ENCODE data around the gene CLN6.
"Not testable (repeated sequence)": the region's sequence is repeated elsewhere in the genome, so short reads cannot be mapped to it uniquely, and the experiment has no call there.

Gene CLN6

DNA sequence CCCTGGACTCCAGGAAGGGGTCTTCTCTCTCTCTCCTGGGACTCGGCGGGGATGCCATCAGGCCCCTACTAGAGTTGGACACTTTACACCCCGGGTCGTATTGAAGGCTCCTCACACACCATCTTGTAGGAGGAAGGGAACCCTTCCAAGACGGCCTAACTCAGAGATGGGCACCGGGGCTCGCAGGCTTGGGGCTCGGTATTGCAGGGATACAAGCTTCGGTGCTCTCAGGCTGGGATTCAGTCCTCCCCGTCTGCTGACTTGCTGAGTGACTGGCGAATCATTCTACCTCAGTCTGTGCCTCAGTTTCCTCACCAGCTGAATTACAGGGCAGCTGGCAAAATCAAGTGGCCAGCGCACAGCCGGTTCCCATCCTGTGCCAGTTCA lies 24.0 kb downstream of the CLN6 start:
- no peak for DNase-seq

DNA sequence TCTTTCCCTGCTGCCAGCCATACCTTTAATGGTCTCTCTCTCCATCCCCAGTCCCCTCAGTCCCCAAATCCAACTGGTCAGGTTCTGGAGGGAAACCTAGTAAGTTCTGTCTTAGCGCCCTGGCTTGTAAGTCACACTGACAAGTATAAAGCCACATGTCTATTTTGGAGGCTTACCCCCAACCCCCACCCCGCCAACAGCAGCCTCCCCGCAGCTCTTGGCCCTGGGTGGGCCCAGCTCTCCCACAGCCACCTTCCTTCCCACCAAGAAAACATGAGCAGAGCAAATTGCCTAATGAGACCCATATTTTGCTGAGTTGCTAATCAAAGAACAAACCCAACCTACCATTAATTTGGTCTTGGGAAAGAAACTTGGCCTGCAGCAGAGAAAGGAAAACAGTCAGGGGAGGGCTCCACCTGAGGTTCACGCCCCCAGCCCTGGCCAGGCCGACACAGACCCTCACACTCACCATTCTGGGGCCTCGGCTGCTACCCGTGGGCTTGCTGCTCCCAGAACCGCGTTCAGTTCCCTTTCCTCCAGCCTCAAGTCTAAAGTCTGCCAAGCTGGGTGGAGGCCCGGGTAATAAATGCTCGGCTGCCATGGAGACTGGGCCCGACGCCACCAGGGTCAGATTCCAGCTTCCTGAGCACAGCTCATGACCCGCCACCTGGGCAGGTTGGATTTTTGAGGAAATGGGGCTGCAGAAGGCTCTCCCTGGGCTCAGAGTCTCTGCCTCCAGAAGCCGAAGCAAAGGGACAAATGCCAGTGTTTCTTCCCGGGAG lies 24.6 kb downstream of the CLN6 start, which contains the start of gene CALML4:
CALML4 (minus strand) TSS at position 557 of the 782 bp plus-strand sequence; CDS start at position 472, 85 bp downstream.
- DNase-seq, result no peak

DNA sequence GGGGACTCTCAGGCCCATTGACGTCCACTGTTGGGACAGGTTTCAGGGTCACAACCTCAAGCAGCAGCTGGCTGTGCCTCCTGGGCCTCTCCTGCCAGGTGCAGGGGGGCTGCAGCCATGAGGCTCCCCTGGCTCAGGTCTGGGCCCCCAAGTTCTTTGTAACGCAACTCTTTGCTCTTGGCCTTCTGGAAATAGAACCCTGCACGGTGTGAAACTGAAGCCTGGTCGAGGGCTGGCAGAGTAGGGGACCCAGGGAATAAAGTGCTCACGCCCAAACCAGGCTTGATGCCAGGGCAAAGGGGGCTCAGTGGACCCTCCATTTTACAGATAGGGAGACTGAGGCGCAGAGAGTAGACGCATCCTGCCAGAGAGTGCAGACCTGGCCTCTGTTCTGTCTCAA lies 25.2 kb downstream of the CLN6 start:
- DNase-seq, result no peak

DNA sequence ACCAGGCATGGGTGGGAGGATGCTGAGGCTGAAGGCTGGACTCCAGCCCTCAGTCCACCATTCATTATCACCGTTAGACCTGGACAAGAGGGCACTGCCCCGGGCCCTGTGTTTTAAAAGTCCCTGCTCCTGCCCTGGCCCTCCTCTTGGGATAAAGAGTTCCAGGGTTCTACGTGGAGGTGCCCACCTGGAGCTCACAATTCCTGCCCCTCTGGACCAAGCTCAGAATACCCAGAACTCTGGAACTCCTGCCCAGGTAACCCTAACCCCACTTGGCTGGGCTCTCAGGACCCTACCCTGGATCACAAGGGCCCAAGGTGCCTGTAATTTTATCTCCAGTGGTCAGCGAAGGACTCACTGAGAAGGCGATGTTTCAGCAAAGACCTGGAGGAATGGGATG lies 25.6 kb downstream of the CLN6 start:
- DNase-seq, result no peak

DNA sequence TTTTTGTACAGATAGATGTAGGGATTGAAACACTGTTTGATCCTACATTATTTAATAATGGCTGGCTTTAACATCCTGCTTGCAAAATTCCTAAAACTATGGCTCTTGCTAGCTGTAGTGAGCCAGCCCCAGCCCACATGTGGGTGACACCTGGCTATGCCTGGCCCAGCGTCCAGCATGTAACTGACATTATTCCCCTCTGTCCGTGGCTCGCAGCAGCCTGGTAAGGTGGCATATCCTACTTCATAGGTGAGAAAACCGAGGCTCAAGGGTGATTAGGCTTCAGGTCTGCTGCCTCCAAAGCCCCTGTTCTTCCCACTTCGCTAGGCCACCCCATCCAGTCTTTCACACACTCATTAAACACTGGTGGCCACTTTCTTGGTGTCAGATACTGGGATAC lies 26.0 kb downstream of the CLN6 start:
- no peak for DNase-seq

DNA sequence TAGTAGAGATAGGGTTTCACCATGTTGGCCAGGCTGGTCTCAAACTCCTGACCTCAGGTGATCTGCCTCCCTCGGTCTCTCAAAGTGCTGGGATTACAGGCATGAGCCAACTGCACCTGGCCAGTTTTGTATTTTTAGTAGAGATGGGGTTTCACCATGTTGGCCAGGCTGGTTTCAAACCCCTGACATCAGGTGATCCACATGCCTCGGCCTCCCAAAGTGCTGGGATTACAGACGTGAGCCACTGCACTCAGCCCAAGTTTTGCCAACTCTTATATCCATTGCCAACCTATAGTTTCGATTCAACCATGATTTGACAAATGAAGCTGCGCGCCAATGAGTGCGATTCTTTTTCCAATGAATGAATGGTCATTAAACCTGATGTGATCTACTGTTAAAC lies 26.5 kb downstream of the CLN6 start:
- DNase-seq, result not testable (repeated sequence)

DNA sequence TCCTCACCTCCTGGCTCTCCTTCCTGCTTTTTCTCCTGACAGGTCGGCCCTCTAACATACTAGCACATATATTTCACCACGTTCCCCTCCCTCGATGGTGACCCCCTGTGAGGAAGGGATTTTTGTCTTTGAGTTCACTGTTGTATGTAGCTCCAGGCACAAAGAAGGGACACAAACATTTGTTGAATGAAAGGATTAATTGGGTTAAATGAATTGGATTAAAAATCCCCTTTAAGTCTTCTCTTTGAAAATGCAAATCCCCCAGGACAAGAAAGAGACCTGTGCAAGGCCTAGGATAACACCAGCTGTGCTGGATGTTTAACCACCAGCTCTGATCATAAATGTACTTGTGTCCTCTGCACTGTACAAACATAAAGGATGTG lies 27.7 kb downstream of the CLN6 start:
- no peak for DNase-seq

DNA sequence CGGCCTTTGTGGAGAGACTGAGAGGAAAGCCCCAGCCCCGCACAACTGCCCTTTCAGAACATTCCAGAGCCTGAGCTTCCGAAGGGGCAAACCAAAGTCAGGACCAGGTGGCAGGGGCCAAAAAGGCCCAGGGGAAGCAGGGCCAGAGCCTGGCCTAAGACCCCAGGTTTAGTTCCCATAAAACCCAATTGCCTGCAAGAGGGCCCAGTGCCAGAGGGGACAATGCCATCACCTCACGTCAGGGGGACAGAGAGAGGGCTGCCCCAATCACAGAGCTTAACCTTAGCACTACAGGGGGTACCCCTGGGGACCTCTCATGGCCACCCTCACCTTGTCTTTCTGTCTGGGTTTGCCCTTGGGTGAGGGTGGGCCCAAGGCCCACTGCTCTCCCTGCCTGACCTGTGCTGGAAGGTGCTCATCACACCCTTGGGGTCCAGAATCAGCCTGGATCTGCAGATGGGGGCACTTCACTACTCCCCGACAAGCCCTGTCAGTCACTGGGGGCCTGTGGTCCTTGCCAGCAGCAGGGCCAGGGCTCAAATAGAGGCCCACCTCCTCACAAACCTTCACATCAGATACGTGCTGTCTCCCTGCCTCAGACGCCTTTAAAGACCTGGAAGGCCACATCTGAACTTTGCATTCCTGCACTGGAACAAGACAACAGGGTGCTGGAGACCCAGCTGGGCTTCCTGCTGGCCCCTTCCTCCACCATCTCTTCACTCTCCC lies 28.2 kb downstream of the CLN6 start:
- DNase-seq, result no peak

DNA sequence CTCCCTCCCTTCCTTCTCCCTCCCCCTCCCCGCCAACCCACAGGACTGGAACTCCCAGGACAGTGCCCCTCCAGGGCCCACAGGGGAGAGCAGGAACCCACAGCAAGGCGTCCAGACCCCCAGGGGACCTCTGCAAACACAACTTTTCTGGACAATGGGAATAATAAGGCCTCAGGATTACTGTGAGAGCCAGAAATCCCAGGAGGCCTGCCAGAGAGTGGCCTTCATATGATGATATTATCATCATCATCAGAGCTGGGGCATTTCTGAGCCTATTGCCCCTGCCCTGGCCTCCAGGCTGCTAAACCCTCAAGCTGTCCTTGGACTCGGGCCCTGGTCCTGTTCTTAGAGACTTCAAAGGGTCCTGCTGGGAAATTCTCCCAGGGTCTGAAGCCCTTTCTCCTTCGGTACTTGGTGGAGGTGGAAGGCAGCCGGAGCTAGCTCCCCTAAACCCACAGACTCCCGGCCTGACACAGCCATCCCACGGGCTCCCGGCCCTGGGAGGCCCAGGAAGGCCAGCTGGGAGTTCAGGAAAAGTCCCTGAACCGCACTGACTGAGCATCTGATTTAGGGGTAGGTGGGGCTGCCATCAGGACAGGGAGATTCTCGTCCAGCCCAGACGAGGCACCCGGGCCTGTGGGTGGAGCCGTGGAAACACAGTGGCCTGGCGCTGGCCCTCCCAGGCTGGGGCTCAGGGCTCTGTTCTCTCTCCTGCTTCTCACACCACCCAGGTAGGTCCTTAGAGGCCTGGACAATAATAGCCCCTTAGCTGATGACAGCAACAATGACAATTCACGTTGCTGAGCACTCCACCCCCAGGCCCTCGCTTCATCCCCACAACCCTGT lies 29.3 kb downstream of the CLN6 start:
- DNase-seq, result no peak

DNA sequence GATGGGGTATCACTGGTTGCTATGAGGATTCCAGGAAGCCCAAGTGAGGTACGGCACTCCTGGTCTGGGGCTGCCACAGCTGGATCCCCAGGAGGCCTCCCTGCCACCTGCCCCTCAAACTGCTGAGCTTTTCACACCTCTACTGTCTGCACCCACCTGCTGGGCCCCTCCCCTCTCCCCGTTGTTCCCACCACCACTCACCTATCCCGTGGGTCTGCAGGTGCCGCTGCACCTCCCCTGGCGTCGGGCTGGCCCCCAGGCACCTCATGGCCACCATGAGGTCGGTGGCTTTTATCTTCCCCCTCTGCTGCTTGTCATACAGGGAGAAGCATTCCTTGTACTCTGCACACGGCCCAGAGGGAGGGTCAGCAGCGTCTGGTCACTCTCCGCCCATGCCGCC lies 30.2 kb downstream of the CLN6 start:
- no peak for DNase-seq

DNA sequence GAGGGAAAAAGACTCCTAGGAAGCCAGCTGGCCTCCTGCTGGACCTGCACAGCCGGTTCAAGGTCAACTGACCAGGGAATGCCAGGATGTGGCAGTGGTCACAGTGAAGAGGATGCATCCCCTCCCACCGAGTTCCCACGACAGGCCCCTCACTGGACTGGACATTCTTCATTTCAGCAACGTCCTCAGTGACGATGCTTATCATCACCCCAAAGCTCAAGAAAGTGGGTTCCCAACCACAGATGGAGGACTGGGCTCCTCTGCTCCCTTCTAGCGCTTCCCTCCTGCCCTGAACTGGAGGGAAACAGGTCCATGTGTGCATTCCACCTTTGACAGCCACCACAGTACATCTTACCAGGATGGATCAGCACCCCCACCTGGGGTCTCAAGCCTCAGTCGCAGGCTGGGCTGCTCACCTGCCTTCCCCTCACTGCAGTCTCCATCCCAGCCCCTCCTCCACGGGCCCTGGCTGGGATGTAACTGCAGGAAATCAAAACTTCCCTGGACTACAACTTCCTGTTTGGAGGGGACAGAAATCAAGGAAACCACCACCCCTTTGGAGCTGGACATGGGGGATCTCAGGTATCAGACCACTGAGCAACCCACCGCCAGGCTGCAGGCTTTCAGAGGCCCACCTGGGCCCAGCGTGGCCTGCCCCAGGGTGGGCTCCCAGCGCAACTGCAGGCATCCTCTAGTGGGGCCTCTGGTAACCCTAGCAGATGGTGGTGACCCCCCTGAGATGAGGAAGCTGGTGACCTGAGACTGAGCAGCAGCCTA lies 31.7 kb downstream of the CLN6 start:
- no peak for DNase-seq

DNA sequence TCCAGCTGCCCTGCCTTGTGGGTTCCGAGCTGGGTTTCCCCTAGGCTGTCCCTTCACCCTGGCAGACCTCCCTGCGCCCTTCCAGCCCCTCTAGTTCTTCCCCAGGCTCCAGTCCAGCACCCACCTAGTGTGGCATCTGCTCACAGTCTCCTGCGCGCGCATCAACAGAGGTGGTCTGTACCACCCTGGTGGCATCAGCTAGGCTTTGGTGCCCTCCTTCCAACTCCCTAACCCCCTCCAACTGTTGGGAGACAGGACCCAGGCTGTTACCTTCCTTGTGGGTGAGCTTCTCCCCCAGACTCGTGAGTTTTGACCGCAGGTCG lies 32.4 kb downstream of the CLN6 start:
- no peak for DNase-seq

DNA sequence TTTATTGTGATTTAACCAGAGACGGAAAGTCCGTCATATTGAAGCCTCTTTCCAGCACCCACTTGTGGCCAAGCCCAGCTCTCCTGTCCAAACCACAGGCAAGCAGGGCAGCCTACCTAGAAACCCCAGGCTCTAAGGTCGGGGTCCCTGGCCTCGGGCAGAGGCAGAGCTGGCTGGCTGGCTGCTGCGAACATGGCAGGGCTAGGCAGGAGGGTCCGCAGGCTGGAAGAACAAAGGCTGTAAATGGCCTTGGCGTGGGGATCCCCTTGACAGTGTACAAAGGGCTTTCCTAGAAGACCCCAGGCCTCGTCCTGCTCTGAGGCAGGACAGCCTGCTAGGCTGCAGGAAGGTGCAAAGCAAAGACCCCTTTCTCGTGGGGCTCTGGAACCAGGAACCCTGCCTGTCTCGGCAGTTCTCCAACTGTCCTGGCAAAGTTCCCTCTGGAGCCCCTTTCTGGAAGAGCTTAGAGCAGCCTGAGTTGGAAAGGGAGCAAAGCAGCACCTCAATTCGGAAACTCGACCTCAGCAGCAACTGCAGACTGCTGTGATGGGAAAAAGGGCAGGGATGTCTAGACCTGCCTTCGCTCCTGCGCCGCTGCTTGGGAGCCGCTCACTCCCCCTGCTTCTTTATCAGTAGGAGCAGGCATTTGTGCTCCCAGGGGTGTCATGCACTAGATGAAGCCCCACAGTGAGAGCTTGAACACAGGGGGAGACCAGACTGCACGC lies 32.9 kb downstream of the CLN6 start:
- DNase-seq, result no peak

DNA sequence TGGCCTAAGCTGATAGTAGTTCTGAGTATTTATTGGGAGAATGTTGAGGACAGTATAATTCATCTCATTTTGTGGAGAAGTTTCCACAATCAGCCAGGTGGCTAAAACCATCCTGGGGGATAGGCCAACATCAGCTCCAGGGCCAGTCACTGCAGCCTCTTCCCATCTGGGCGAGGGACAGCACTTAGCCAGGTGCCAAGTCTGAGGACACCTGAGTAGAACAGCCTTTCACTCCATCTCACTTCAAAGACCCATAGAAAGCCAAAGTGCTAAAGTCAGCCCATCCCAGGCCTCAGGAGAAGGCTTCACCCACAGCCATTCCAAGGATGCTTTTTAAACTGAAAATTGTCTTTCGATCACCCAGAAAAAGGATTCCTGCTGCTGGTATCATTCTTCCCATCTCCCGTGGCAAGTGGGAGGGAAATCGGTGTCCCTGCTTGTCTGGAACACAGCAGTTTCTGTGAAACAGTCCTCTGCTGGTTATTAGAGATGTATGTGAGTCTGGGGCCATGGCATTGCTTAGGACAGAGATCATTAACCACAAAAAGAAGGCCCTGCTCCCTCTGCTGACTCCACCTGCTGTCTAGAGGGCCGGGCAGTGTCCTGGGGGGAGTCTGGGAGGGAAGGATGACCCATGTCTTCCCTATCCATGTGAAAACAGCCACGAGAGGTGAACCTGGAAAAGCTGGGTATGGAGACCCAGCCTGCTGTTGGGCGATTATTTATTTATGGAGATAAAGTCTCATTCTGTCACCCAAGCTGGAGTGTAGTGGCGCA lies 34.0 kb downstream of the CLN6 start:
- no peak for DNase-seq

DNA sequence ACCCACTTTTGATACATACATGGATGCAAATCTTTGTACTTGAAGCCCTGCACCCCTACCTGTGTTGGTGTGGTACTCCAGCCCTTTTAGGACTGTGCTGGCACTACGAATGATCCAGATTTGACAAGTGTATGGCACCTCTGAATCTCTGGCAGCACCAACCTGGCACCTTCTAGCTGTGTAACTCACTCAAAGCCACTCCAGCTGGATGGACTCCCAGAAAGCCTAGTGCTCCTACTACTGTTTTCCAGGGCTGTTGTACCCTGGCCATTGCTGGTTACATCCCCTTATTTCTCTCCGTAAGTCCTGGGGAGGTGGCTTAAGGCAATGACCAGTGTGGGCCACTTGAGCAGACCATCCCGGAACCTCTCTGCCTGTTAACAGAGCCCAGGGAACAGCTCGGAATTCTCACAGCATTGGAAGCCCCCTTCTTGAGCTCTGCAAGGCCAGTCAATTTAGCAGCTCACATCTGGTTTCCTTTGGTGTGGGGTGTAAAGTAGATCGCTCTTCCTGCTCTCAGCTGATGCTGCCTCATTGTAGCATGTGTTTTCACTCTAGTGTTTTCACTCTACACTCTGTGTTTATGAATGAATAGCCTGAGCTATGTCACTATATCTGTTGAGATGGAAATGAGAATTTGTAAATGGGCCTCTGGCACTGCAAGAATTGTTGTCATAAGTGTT lies 36.6 kb downstream of the CLN6 start:
- no peak for DNase-seq

DNA sequence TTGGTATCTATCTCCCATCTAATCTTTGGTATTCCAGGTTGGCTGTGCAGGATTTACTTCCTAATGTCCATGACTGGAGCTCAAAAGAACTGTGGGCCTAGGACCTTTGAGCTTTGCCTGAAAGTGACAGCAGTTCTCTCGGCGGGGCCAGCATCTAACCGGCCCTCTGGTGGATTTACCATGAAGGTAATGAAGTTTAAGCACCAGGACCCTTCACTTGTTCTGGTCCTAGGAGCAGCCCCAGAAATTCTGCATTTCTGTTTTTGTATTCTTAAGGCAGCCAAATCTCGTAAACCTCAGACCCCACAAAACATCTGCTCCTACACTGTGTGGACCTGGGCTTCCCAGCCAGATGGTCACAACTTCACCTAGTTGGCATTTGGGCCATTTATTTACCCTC lies 37.4 kb downstream of the CLN6 start:
- no peak for DNase-seq

DNA sequence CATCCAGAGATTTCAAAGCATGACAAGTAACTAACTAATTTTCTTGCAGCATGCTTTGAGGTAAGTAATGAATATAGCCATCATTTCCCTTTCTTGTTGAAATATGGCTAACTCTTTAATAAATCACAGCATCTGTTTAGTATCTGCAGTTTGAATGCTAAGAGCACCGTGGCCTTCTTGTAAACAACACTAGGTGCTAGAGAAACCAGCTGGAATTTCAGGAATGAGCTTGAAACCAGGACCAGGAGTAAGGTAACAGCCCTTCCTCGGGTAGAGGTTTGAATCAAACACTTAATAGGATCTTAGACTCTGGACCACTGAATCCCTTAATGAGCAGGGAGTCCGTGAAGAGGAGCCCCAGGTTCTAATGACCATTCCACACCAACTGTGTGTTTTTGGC lies 38.0 kb downstream of the CLN6 start:
- no peak for DNase-seq

DNA sequence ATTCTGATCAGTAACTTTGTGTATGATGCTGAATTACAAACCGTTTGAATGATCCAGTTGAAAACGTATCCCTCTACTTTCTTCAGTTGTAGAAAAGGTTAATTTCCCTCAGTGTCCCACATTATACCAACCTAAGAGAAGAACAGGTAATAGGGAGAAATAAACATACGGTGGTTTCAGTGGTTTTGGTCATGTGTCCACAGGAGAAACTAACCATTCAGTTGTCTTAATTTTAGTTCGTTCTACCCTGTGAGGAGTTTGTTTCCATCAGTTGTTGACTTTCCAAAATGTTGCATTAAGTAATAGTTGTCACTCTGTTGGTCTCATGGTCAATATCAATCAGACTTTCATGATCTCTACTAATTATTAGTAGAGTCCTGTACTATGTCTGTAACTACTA lies 39.5 kb downstream of the CLN6 start:
- no peak for DNase-seq

DNA sequence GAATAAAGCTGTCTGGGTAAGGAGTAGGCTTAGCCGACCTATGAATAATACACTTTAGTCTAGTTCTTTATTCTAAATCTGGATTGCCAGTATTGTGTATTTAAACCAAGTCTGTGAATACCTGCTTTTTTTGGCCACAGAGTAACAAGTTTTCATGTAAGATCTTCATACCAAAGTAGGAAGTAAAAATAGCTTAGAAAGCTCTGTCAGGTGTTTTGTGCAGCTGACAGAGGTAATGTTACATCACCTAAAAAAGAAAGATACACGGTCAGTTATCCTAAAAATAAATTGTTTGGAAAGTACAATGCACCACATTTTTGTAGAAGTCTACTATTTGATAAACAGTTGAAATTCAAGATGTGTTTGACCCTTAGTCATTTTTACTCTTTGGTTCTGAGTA lies 40.9 kb downstream of the CLN6 start:
- no peak for DNase-seq

DNA sequence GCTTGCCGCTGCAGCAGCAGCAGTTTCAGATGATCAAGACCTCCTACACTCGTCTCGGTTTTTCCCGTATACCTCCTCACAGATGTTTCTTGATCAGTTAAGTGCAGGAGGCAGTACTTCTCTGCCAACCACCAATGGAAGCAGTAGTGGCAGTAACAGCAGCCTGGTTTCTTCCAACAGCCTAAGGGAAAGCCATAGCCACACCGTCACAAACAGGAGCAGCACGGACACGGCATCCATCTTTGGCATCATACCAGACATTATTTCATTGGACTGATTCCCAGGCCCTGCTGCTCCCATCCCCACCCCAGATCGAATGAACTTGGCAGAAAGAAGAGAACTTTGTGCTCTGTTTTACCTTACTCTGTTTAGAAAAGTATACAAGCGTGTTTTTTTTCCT lies 42.0 kb downstream of the CLN6 start:
- DNase-seq, result no peak
